ENCODE data around the gene FLT4.

The FLT4 gene

GRCh38 chr5:180625125-180625790 lies 24.1 kb downstream of the FLT4 start:
- DNase-seq = no peak

- no peak for DNase-seq
These were observed 24.8 kb downstream of the FLT4 start for GRCh38 chr5:180624587-180624986.

GRCh38 chr5:180623844-180624243 lies 25.6 kb downstream of the FLT4 start:
- no peak for DNase-seq

- no peak for DNase-seq
These were observed 26.0 kb downstream of the FLT4 start for GRCh38 chr5:180623411-180623834.

GRCh38 chr5:180622910-180623309 lies 26.5 kb downstream of the FLT4 start:
- no peak for DNase-seq

GRCh38 chr5:180621311-180621710 lies 28.1 kb downstream of the FLT4 start:
- DNase-seq = no peak

- DNase-seq = no peak
These were observed 29.4 kb downstream of the FLT4 start for GRCh38 chr5:180620014-180620413.

GRCh38 chr5:180619563-180619915 lies 29.9 kb downstream of the FLT4 start:
- no peak for DNase-seq

GRCh38 chr5:180618829-180619562 lies 30.4 kb downstream of the FLT4 start:
- DNase-seq = no peak

- no peak for DNase-seq
These were observed 30.9 kb downstream of the FLT4 start for GRCh38 chr5:180618487-180618828.

GRCh38 chr5:180613814-180614188 lies 35.6 kb downstream of the FLT4 start:
- DNase-seq = no peak

- no peak for DNase-seq
These were observed 36.1 kb downstream of the FLT4 start for GRCh38 chr5:180613188-180613813.

GRCh38 chr5:180612683-180613082 lies 36.7 kb downstream of the FLT4 start:
- no peak for DNase-seq

- peak; percentile 10 for DNase-seq
These were observed 38.1 kb downstream of the FLT4 start for GRCh38 chr5:180611140-180611850.

- no peak for DNase-seq
These were observed 39.4 kb downstream of the FLT4 start for GRCh38 chr5:180609817-180610550.

GRCh38 chr5:180609386-180609785 lies 40.0 kb downstream of the FLT4 start:
- DNase-seq = no peak

GRCh38 chr5:180608572-180609310 lies 40.7 kb downstream of the FLT4 start:
- DNase-seq = no peak

- DNase-seq = no peak
These were observed 41.4 kb downstream of the FLT4 start for GRCh38 chr5:180607861-180608571.

GRCh38 chr5:180606215-180606785 lies 43.1 kb downstream of the FLT4 start:
- no peak for DNase-seq

GRCh38 chr5:180605554-180606214 lies 43.7 kb downstream of the FLT4 start:
- DNase-seq = peak; percentile 2

GRCh38 chr5:180604271-180604670 lies 45.1 kb downstream of the FLT4 start:
- DNase-seq = no peak

All from NCI-H1092 treated with DMSO at 0.1 percent for 48 hours (cell line).